Esophagus squamous epithelium (tissue), 5 donors: Measurements from ENCODE around the gene KNL1. TPM values are rescaled to one million over a fixed set of nuclear protein-coding genes. Genes with fewer than 3 reads are reported as not detected.

ENCODE experiments used
- DNase-seq: peaks from one replicate; lab custom pipeline; 2025; lab: John Stamatoyannopoulos, UW
- H3K27ac ChIP-seq, 4 donors: fragments of 200-600 bp; sonication (generic); one replicate each; pipeline ENCODE4 v1.5.1; 2016 to 2019; ENCODE audit warnings: mild to moderate bottlenecking in 1 of 4
- H3K27me3 ChIP-seq, 4 donors: fragments of 200-600 bp; sonication (generic); 1 replicate in 3 of 4; 2 replicates in 1 of 4; pipeline versions ENCODE4 v1.5.1 to v1.6.0; 2017 to 2021; ENCODE audit warnings: antibody characterized with exemption in 1 of 4
- H3K36me3 ChIP-seq, 3 donors: fragments of 200-600 bp; sonication (generic); one replicate each; pipeline ENCODE4 v1.5.1; 2016 to 2019
- H3K4me1 ChIP-seq, 3 donors: fragments of 200-600 bp; sonication (generic); one replicate each; pipeline ENCODE4 v1.5.1; 2017 to 2019
- H3K4me3 ChIP-seq, 4 donors: fragments of 200-600 bp; sonication (generic); 1 replicate in 3 of 4; 2 replicates in 1 of 4; pipeline ENCODE4 v1.5.1; 2016 to 2019; ENCODE audit warnings: mild to moderate bottlenecking in 2 of 4, moderate library complexity in 1 of 4
- H3K9me3 ChIP-seq, 3 donors: fragments of 200-600 bp; sonication (generic); one replicate each; pipeline ENCODE4 v1.5.1; 2016 to 2019
- CTCF ChIP-seq, 6 experiments: fragments of 450-650 bp in 4 of 6; fragments of 200-600 bp in 2 of 6; sonication (generic) in 2 of 6; IDR thresholded peaks; one replicate each; pipeline ENCODE4 v1.5.1; 2016 to 2019; ENCODE audit warnings: antibody characterized with exemption in 6 of 6, mild to moderate bottlenecking in 4 of 6, moderate library complexity in 4 of 6
- POLR2A ChIP-seq, 4 donors: fragments of 450-650 bp; IDR thresholded peaks; one replicate each; pipeline ENCODE4 v1.6.1; 2017; ENCODE audit warnings: antibody characterized with exemption in 4 of 4, mild to moderate bottlenecking in 4 of 4, moderate library complexity in 3 of 4
- WGBS, 2 donors: methylation state at CpG; one replicate each; pipeline ENCODE4 v1.1.5; 2018; 5-methylcytosine and 5-hydroxymethylcytosine counted together
- intact Hi-C: fragments of 100-400 bp; cut with DNase I; formaldehyde crosslinking; loops from one replicate; pipeline ENCODE4 v1.15.0; 2022
- total RNA-seq, 4 donors: library from RNA; depleted of rRNA; stranded (reverse); fragments of >200 nt; gene quantifications; one replicate each; pipeline ENCODE4 v1.1.0, GENCODE V29; 2016
- donor health status: DM: yes; HTN: yes; CAD: no.

Gene KNL1
- total RNA-seq, 4 donors from 2014 or later = 2.9 to 17.8 (median 11.0) TPM

DNA sequence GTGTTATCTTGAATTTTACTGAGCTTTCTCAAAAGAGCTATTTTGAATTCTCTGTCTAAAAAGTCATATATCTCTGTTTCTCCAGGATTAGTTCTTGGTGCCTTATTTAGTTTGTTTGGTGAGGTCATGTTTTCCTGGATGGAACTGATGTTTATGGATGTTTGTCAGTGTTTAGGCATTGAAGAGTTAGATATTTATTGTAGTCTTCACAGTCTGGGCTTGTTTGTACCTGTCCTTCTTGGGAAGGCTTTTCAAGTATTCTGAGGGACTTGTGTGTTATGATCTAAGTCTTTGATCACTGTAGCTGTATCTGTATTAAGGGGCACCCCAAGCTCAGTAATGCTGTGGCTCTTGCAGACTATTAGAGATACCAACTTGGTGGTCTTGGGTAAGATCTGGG, 90.3 kb downstream of the KNL1 start:
- Histone ChIP-seq H3K36me3 (peaks cover 0 to 1% (median under 1%) of the 10 kb centered on the region in 3 donors), H3K27me3 (no peaks in the 10 kb centered on the region), H3K4me1 (peaks cover 0 to 6% (median 0%) of the 10 kb centered on the region in 3 donors), H3K4me3 (no peak overlapping the region), H3K27ac (no peak overlapping the region), H3K9me3 (no peaks in the 10 kb centered on the region)
- DNase-seq = no peak
- intact Hi-C loops = no loop called here
- no peak for TF ChIP-seq POLR2A (IDR thresholded peaks at IDR 0.05)
- TF ChIP-seq CTCF (IDR thresholded peaks at IDR 0.05) = no peak

- H3K4me1 ChIP-seq = peaks cover 0 to 5% (median 0%) of the 10 kb centered on the region in 3 donors
- H3K36me3 ChIP-seq = peaks cover 0 to 9% (median 4%) of the 10 kb centered on the region in 3 donors
- intact Hi-C loops = no loop called here
- 100% methylated on average over 2 of the region's 2 CpGs; no CpG with 5 or more reads in 1 of the 2 donors for WGBS, 2 donors
- H3K4me3 ChIP-seq = no peak overlapping the region
- H3K27ac ChIP-seq = no peak overlapping the region
- no peaks in the 10 kb centered on the region for H3K27me3 ChIP-seq
- TF ChIP-seq POLR2A (IDR thresholded peaks at IDR 0.05) (no peak), CTCF (IDR thresholded peaks at IDR 0.05) (no peak)
- no peaks in the 10 kb centered on the region for H3K9me3 ChIP-seq
- no peak for DNase-seq
These were observed 91.3 kb downstream of the KNL1 start for GRCh38 chr15:40685376-40685775.

DNA sequence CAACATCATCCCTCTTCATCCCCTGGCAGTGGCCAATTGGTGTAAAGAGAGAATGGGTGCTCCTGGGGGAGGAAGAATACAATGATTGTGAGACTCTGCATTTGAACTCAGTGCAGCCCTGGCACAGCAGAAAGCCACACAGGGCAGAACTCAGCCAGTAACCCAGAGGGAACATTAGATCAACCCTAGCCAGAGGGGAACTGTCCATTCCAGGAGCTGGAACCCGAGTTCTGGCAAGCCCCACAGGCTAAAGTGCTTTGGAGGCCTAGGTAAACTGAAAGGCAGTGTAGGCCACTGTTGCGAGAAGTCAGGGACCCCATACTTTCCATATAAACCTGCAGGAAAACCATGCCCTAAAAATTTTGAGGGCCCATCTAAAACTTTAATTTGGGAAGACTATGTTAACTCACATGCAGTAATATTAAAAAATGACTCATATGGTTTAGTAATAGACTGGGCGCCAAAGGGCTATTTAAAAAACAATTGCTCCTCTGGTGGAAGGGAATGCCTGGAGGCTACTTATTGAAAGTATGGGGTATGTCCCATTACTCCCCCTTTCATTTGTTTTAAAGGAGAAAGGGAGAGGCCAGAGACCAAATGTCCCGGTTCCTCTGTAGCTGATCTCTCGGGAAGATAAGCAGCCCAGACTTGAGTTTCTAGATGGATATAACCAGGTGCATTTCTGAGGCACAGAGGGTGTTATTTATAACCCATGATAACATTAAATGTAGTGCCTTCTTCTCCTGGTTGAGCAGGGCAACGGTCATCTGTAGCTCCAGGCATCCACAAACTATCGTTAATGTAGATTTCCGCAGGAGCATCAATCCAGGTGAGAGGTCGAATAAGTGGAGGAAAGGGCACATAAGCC, 95.1 kb downstream of the KNL1 start:
- H3K9me3 ChIP-seq = no peaks in the 10 kb centered on the region
- H3K4me3 ChIP-seq = no peak overlapping the region
- peaks cover 0 to 31% (median 4%) of the 10 kb centered on the region in 3 donors for H3K36me3 ChIP-seq
- peaks cover 8 to 16% (median 10%) of the 10 kb centered on the region in 3 donors for H3K4me1 ChIP-seq
- intact Hi-C loops = no loop called here
- H3K27ac ChIP-seq = no peak overlapping the region
- DNase-seq = no peak
- 81 to 84% methylated on average over 9 of the region's 9 CpGs for WGBS, 2 donors
- no peaks in the 10 kb centered on the region for H3K27me3 ChIP-seq
- TF ChIP-seq POLR2A (IDR thresholded peaks at IDR 0.05) (no peak), CTCF (IDR thresholded peaks at IDR 0.05) (no peak)

DNA sequence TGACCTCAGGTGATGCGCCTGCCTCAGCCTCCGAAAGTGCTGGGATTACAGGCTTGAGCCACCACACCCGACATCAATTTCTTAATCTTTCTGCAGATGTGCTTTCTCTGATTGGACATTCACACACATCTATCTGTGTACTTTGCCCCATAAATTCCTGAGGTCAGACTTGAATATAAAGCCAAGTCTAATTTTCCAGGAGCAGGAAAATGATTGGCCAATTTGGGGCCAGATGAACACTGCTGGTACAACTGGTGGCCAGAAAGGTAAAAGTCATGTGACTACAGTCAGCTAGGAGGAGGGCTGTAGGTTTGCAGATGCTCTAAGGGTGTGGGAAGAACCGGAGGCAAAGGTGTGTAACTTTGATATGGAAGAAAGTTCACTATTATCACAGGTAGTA, 97.7 kb downstream of the KNL1 start:
- Histone ChIP-seq H3K4me1 (peaks cover 13 to 24% (median 18%) of the 10 kb centered on the region in 3 donors), H3K4me3 (no peak overlapping the region), H3K27ac (no peak overlapping the region), H3K9me3 (no peaks in the 10 kb centered on the region), H3K36me3 (peaks cover 0 to 31% (median 4%) of the 10 kb centered on the region in 3 donors), H3K27me3 (no peaks in the 10 kb centered on the region)
- no peak for DNase-seq
- TF ChIP-seq POLR2A (IDR thresholded peaks at IDR 0.05) = no peak
- 91 to 96% methylated on average over 4 of the region's 4 CpGs for WGBS, 2 donors
- intact Hi-C loops = no loop called here

- whole genome bisulfite sequencing, 2 donors = 26 to 29% methylated on average over 26 to 30 of the region's 31 CpGs
- Histone ChIP-seq H3K4me3 (peak overlapping the region; percentile 65 to 86 (median 80)), H3K27ac (peak overlapping the region; percentile 97 to 100 (median 99)), H3K36me3 (peaks cover 0 to 31% (median 4%) of the 10 kb centered on the region in 3 donors), H3K27me3 (no peaks in the 10 kb centered on the region), H3K4me1 (peaks cover 13 to 24% (median 18%) of the 10 kb centered on the region in 3 donors), H3K9me3 (no peaks in the 10 kb centered on the region)
- intact Hi-C loops = no loop called here
- no peak for TF ChIP-seq CTCF (IDR thresholded peaks at IDR 0.05)
- no peak for TF ChIP-seq POLR2A (IDR thresholded peaks at IDR 0.05)
- no peak for DNase-seq
These were observed 100.0 kb downstream of the KNL1 start for GRCh38 chr15:40693904-40694687.
